Heart left ventricle (tissue), 16 donors: Measurements from ENCODE around the gene TAAR9. TPM values are rescaled to one million over a fixed set of nuclear protein-coding genes. Genes with fewer than 3 reads are reported as not detected.

ENCODE experiments used
- ATAC-seq, 4 donors: fragments of 200-7000 bp; cut with Tn5 transposase; one replicate each; pipeline ENCODE4 v1.9.1; 2020 to 2022; ENCODE audit warnings: moderate library complexity in 4 of 4, mild to moderate bottlenecking in 3 of 4, moderate number of reproducible peaks in 1 of 4
- DNase-seq, 5 donors: peaks; one replicate each; pipeline ENCODE4 v3.0.0-alpha.2; 2020
- H3K27ac ChIP-seq, 12 donors: fragments of 200-600 bp; sonication (generic) in 4 of 12; one replicate each; pipeline versions ENCODE4 v1.5.0 to v1.8.0; 2016 to 2022; ENCODE audit warnings: mild to moderate bottlenecking in 2 of 12
- H3K27me3 ChIP-seq, 9 donors: fragments of 200-600 bp; sonication (generic) in 2 of 9; one replicate each; pipeline versions ENCODE4 v1.5.1 to v1.8.0; 2016 to 2022; ENCODE audit warnings: mild to moderate bottlenecking in 3 of 9
- H3K36me3 ChIP-seq, 9 donors: fragments of 200-600 bp; sonication (generic) in 2 of 9; one replicate each; pipeline versions ENCODE4 v1.5.0 to v1.8.0; 2018 to 2022; ENCODE audit warnings: mild to moderate bottlenecking in 2 of 9
- H3K4me1 ChIP-seq, 12 donors: fragments of 200-600 bp; sonication (generic) in 4 of 12; one replicate each; pipeline versions ENCODE4 v1.5.0 to v1.8.0; 2016 to 2022; ENCODE audit warnings: mild to moderate bottlenecking in 3 of 12
- H3K4me3 ChIP-seq, 12 donors: fragments of 200-600 bp; sonication (generic) in 4 of 12; one replicate each; pipeline versions ENCODE4 v1.5.0 to v1.8.0; 2017 to 2022; ENCODE audit warnings: mild to moderate bottlenecking in 9 of 12, moderate library complexity in 4 of 12
- H3K9me3 ChIP-seq, 12 donors: fragments of 200-600 bp; sonication (generic) in 4 of 12; one replicate each; pipeline versions ENCODE4 v1.5.0 to v1.8.0; 2016 to 2022; ENCODE audit warnings: mild to moderate bottlenecking in 1 of 12
- CTCF ChIP-seq, 12 donors: fragments of 200-600 bp; sonication (generic) in 4 of 12; IDR thresholded peaks; one replicate each; pipeline versions ENCODE4 v1.5.0 to v1.8.0; 2018 to 2022; ENCODE audit warnings: antibody characterized with exemption in 12 of 12, mild to moderate bottlenecking in 5 of 12
- POLR2A ChIP-seq, 2 donors: fragments of 450-650 bp; IDR thresholded peaks; one replicate each; pipeline ENCODE4 v1.6.1; 2017; ENCODE audit warnings: antibody characterized with exemption in 2 of 2, mild to moderate bottlenecking in 2 of 2, moderate library complexity in 2 of 2
- WGBS, 4 donors: extraction: QIAGEN DNeasy Blood & Tissue Kit in 2 of 4; methylation state at CpG; one replicate each; pipeline versions ENCODE4 v1.1.5 to v1.1.7; 2013 to 2018; 5-methylcytosine and 5-hydroxymethylcytosine counted together
- intact Hi-C, 10 donors: fragments of 100-400 bp; cut with DNase I; formaldehyde crosslinking; loops; one replicate each; pipeline versions ENCODE4 v1.11.1 to v1.14.2; 2022
- polyA plus RNA-seq, 2 donors: library from polyadenylated mRNA; stranded (reverse); fragments of 200-250 nt; gene quantifications; one replicate each; pipeline ENCODE4 v1.2.3, GENCODE V29; 2013
- total RNA-seq, 9 donors: library from RNA; depleted of rRNA in 2 of 9; stranded (reverse); fragments of >200 nt in 2 of 9; fragmentation: NEBNext Ultra II Directional in 3 of 9; extraction: Animal tissue kit (Norgen Biotek cat#: 25700) in 3 of 9; gene quantifications; one replicate each; pipeline versions ENCODE4 v1.1.0 to v1.2.4, GENCODE V29; 2016 to 2023
- donor health status: ischemic (EF 13 %, LVEDD 7.1; RV severe dilation, severe dysfunction).
- donor health status: healthy with polysubstance abuse.
- donor health status: DM: no; HTN: yes; CAD: no.
- donor health status: DM: no; HTN: no; CAD: no.
- donor health status: ischemic (EF 25% LVEDD 6.9; RV normal size, moderate dysfunction).
- donor health status: ischemic (EF 25% LVEDD 5.7; RV mildly dilated, moderate dysfunction).
- donor health status: healthy.
- donor health status: DM: yes; HTN: yes; CAD: no.
- donor health status: ischemic (EF 35%, LVEDD 5.7; RV mildly dilated, moderate dysfunction).
- donor health status: nonischemic (EF 11% LVEDD 7.7; RV severe dilation, severe dysfunction).
- donor health status: DM: yes; HTN: yes; CAD: no.
- donor health status: PGD.
- donor health status: ischemic (EF 29% LVEDD 5.4; RV normal size, mild dysfunction).
- donor health status: nonischemic (EF 23%, LVEDD 6.1; RV moderate dilation, normal function).

TAAR9 gene
- total and polyA plus RNA-seq, 11 donors = not detected

GRCh38 chr6:132511831-132512220, 26.3 kb upstream of the TAAR9 start:
- H3K27me3 ChIP-seq = no peaks in the 10 kb centered on the region
- no peak for ATAC-seq
- TF ChIP-seq CTCF (IDR thresholded peaks at IDR 0.05) (no peak), POLR2A (IDR thresholded peaks at IDR 0.05) (no peak)
- H3K27ac ChIP-seq = peak overlapping the region in 9 of 12 donors; percentile 85 to 94 (median 91)
- no peak for DNase-seq
- peak overlapping the region; percentile 55 to 92 (median 84) for H3K4me3 ChIP-seq
- H3K4me1 ChIP-seq = peaks cover 0 to 64% (median 41%) of the 10 kb centered on the region in 12 donors
- H3K36me3 ChIP-seq = peaks cover 0 to 18% (median 0%) of the 10 kb centered on the region in 9 donors
- H3K9me3 ChIP-seq = no peaks in the 10 kb centered on the region
- 16 to 25% (median 24%) methylated on average over 2 of the region's 2 CpGs for whole genome bisulfite sequencing, 4 donors
- intact Hi-C loops = loop anchor here in 2 of 10 donors (5.0 to 10.0 kb wide), 2 partner anchors 300 to 303 kb away; partner anchors contain the start of gene RPS12 (in 2 of the 2)

- no peak for TF ChIP-seq POLR2A (IDR thresholded peaks at IDR 0.05)
- TF ChIP-seq CTCF (IDR thresholded peaks at IDR 0.05) = no peak
- intact Hi-C loops = loop anchor here in 2 of 10 donors (5.0 to 10.0 kb wide), 2 partner anchors 300 to 303 kb away; partner anchors contain the start of gene RPS12 (in 2 of the 2)
- peaks cover 0 to 59% (median 40%) of the 10 kb centered on the region in 12 donors for H3K4me1 ChIP-seq
Measured at GRCh38 chr6:132512342-132512637, 25.8 kb upstream of the TAAR9 start.

GRCh38 chr6:132512638-132513632, 25.1 kb upstream of the TAAR9 start, which contains the start of gene STX7:
STX7 (minus strand) TSS chr6:132513116; CDS start chr6:132503530, 9,586 bp downstream.
- Histone ChIP-seq H3K9me3 (no peaks in the 10 kb centered on the region), H3K36me3 (peaks cover 0 to 9% (median 0%) of the 10 kb centered on the region in 9 donors), H3K4me3 (peak within 1 kb of the TSS; percentile 55 to 92 (median 84)), H3K27me3 (no peaks in the 10 kb centered on the region), H3K27ac (peak within 1 kb of the TSS; percentile 54 to 94 (median 90)), H3K4me1 (peaks cover 0 to 53% (median 35%) of the 10 kb centered on the region in 12 donors)
- peak; percentile 95 to 99 (median 99) for ATAC-seq
- intact Hi-C loops = loop anchor here in 3 of 10 donors (1.0 to 10.0 kb wide), 3 partner anchors 299 to 302 kb away; partner anchors contain the start of gene RPS12 (in 3 of the 3)
- TF ChIP-seq POLR2A (IDR thresholded peaks at IDR 0.05) (peak in 1 of 2 donors; percentile 89), CTCF (IDR thresholded peaks at IDR 0.05) (peak in 1 of 12 donors; percentile 7)
- WGBS, 4 donors = 1 to 3% (median 1%) methylated on average over 16 to 67 of the region's 67 CpGs
- peak; percentile 91 to 96 (median 92) for DNase-seq

More at GRCh38 chr6:132512342-132512637, 25.8 kb upstream of the TAAR9 start:
- Histone ChIP-seq H3K27ac (peak overlapping the region; percentile 54 to 94 (median 90)), H3K36me3 (peaks cover 0 to 16% (median 0%) of the 10 kb centered on the region in 9 donors), H3K9me3 (no peaks in the 10 kb centered on the region), H3K4me3 (peak overlapping the region; percentile 55 to 92 (median 84)), H3K27me3 (no peaks in the 10 kb centered on the region)
- DNase-seq (no peak), ATAC-seq (no peak)
- WGBS, 4 donors = 0 to 1% (median 0%) methylated on average over 7 of the region's 7 CpGs
